Smooth muscle cell (in vitro differentiated cells): ENCODE results near the gene SYNDIG1. TPM values are rescaled to one million over a fixed set of nuclear protein-coding genes. Genes with fewer than 3 reads are reported as not detected.

Experiments
- DNase-seq: peaks from one replicate; lab custom pipeline; 2025; ENCODE audit not compliant: unreplicated experiment; lab: John Stamatoyannopoulos, UW
- H2AFZ ChIP-seq: fragments of 200-600 bp; sonication (generic); 2 replicates; pipeline ENCODE4 v1.6.0; 2016; ENCODE audit warnings: antibody characterized with exemption, low read depth, mild to moderate bottlenecking
- H3F3A ChIP-seq: fragments of 200-600 bp; sonication (generic); 2 replicates; pipeline ENCODE4 v1.6.0; 2017; ENCODE audit warnings: antibody characterized with exemption, low read depth
- H3K27ac ChIP-seq: fragments of 200-600 bp; sonication (generic); 2 replicates; pipeline ENCODE4 v1.5.1; 2016; ENCODE audit warnings: low read depth, mild to moderate bottlenecking
- H3K27me3 ChIP-seq: fragments of 200-600 bp; sonication (generic); 2 replicates; pipeline ENCODE4 v1.6.1; 2016; ENCODE audit warnings: low read depth, mild to moderate bottlenecking
- H3K36me3 ChIP-seq: fragments of 200-600 bp; sonication (generic); 2 replicates; pipeline ENCODE4 v1.5.1; 2016; ENCODE audit warnings: low read depth
- H3K4me1 ChIP-seq: fragments of 200-600 bp; sonication (generic); 2 replicates; pipeline ENCODE4 v1.5.1; 2016; ENCODE audit warnings: low read depth
- H3K4me2 ChIP-seq: fragments of 200-600 bp; sonication (generic); 2 replicates; pipeline ENCODE4 v1.6.0; 2016; ENCODE audit warnings: mild to moderate bottlenecking
- H3K4me3 ChIP-seq: fragments of 200-600 bp; sonication (generic); 2 replicates; pipeline ENCODE4 v1.5.1; 2016; ENCODE audit warnings: mild to moderate bottlenecking
- H3K79me2 ChIP-seq: fragments of 200-600 bp; sonication (generic); 2 replicates; pipeline ENCODE4 v1.6.0; 2016; ENCODE audit warnings: low read depth, mild to moderate bottlenecking
- H3K9ac ChIP-seq: fragments of 200-600 bp; sonication (generic); 2 replicates; pipeline ENCODE4 v1.6.0; 2016; ENCODE audit warnings: low read depth
- H3K9me3 ChIP-seq: fragments of 200-600 bp; sonication (generic); replicated peaks from 2 replicates; pipeline ENCODE4 v1.5.1; 2016; ENCODE audit warnings: low read depth
- H4K20me1 ChIP-seq: fragments of 200-600 bp; sonication (generic); 2 replicates; pipeline ENCODE4 v1.6.0; 2016; ENCODE audit warnings: low read depth
- CTCF ChIP-seq: fragments of 200-600 bp; sonication (generic); IDR thresholded peaks from 2 replicates; pipeline ENCODE4 v1.5.1; 2017; ENCODE audit warnings: borderline replicate concordance, mild to moderate bottlenecking, antibody characterized with exemption; ENCODE audit not compliant: insufficient read depth, poor library complexity, severe bottlenecking
- WGBS: methylation state at CpG from one replicate; pipeline ENCODE4 v1.1.7; 2016; ENCODE audit warnings: low lambda C conversion rate; 5-methylcytosine and 5-hydroxymethylcytosine counted together
- polyA plus RNA-seq: library from polyadenylated mRNA; unstranded; fragments of >200 nt; fragmentation: Nextera tagmentation; extraction: Ambion mirVana; gene quantifications from 2 replicates; pipeline ENCODE4 v1.2.1, GENCODE V29; 2016
- total RNA-seq: library from RNA; depleted of rRNA; stranded (reverse); fragments of >200 nt; gene quantifications from 2 replicates; pipeline ENCODE4 v1.2.3, GENCODE V29; 2014

The SYNDIG1 gene
- total and polyA plus RNA-seq, 2 experiments from 2014 or later, result 1.8 to 2.2 TPM

GRCh38 chr20:24497851-24498250, 28.4 kb downstream of the SYNDIG1 start:
- H3K4me2 ChIP-seq, result no peak overlapping the region
- no peak overlapping the region for H3K4me3 ChIP-seq
- H4K20me1 ChIP-seq, result no peaks in the 10 kb centered on the region
- no peaks in the 10 kb centered on the region for H3K79me2 ChIP-seq
- no peak overlapping the region for H2AFZ ChIP-seq
- no peak overlapping the region for H3K9ac ChIP-seq
- DNase-seq, result no peak
- no peaks in the 10 kb centered on the region for H3K27me3 ChIP-seq
- no peak for TF ChIP-seq CTCF
- 60% methylated on average over 2 of the region's 2 CpGs for WGBS
- H3K36me3 ChIP-seq, result no peaks in the 10 kb centered on the region
- H3K9me3 ChIP-seq, result no peaks in the 10 kb centered on the region
- H3K4me1 ChIP-seq, result no peaks in the 10 kb centered on the region
- peaks cover 4% of the 10 kb centered on the region for H3F3A ChIP-seq
- peak overlapping the region; percentile 44 for H3K27ac ChIP-seq

DNA sequence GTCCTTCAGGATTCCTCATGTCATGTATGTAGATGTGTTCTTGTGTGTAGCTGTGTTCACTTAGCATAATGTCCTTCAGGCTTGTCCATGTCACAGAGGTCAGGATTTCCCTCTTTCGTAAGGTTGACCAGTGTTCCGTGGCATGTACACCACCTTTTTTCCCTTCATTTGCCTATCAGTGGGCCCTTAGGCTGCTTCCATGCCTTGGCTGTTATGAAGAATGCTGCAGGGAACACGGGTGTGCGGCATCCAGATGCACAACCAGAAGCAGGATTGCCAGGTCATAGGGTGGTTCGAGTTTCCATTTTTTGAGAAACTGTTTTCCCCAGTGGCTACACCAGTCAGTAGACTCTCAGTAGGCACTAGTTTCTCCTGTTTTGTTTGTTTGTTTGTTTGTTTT, 29.2 kb downstream of the SYNDIG1 start:
- no peaks in the 10 kb centered on the region for H3K79me2 ChIP-seq
- no peak for TF ChIP-seq CTCF
- no peak overlapping the region for H3K4me2 ChIP-seq
- H3K4me1 ChIP-seq, result no peaks in the 10 kb centered on the region
- H3F3A ChIP-seq, result peaks cover 4% of the 10 kb centered on the region
- H2AFZ ChIP-seq, result no peak overlapping the region
- no peak overlapping the region for H3K4me3 ChIP-seq
- H3K9ac ChIP-seq, result no peak overlapping the region
- no peak overlapping the region for H3K27ac ChIP-seq
- no peaks in the 10 kb centered on the region for H4K20me1 ChIP-seq
- no peaks in the 10 kb centered on the region for H3K36me3 ChIP-seq
- no peak for DNase-seq
- H3K27me3 ChIP-seq, result no peaks in the 10 kb centered on the region
- no peaks in the 10 kb centered on the region for H3K9me3 ChIP-seq
- WGBS, result 94% methylated on average over 5 of the region's 5 CpGs

- H3K9me3 ChIP-seq, result no peaks in the 10 kb centered on the region
- WGBS, result 98% methylated on average over 6 of the region's 6 CpGs
- no peak overlapping the region for H3K4me2 ChIP-seq
- H3K27ac ChIP-seq, result no peak overlapping the region
- H3F3A ChIP-seq, result peaks cover 8% of the 10 kb centered on the region
- no peaks in the 10 kb centered on the region for H3K36me3 ChIP-seq
- no peak for TF ChIP-seq CTCF
- H3K4me1 ChIP-seq, result no peaks in the 10 kb centered on the region
- H2AFZ ChIP-seq, result no peak overlapping the region
- H3K9ac ChIP-seq, result no peak overlapping the region
- no peaks in the 10 kb centered on the region for H4K20me1 ChIP-seq
- H3K27me3 ChIP-seq, result no peaks in the 10 kb centered on the region
- H3K4me3 ChIP-seq, result no peak overlapping the region
- no peak for DNase-seq
- no peaks in the 10 kb centered on the region for H3K79me2 ChIP-seq
Observed at GRCh38 chr20:24499472-24499871, 30.0 kb downstream of the SYNDIG1 start.

GRCh38 chr20:24501764-24502556, 32.5 kb downstream of the SYNDIG1 start:
- peak; percentile 22 for DNase-seq
- WGBS, result 55% methylated on average over 15 of the region's 15 CpGs
- Histone ChIP-seq H3K36me3 (no peaks in the 10 kb centered on the region), H3K9me3 (no peaks in the 10 kb centered on the region), H4K20me1 (no peaks in the 10 kb centered on the region), H3K27ac (peak overlapping the region; percentile 99), H2AFZ (no peak overlapping the region), H3K4me2 (peak overlapping the region; percentile 63), H3K9ac (peak overlapping the region; percentile 95), H3K79me2 (no peaks in the 10 kb centered on the region), H3K4me3 (no peak overlapping the region), H3K4me1 (no peaks in the 10 kb centered on the region), H3K27me3 (no peaks in the 10 kb centered on the region), H3F3A (peaks cover 11% of the 10 kb centered on the region)
- no peak for TF ChIP-seq CTCF
